Right forelimb (tissue), 1 donor: ENCODE results near the gene GLO1.
A peak's percentile ranks its signal among the peaks of the same experiment; 100 is the strongest.

ENCODE experiments used
- DNase-seq: peaks from one replicate; pipeline ENCODE4 v3.0.0-alpha.2; 2018

The GLO1 gene

DNA sequence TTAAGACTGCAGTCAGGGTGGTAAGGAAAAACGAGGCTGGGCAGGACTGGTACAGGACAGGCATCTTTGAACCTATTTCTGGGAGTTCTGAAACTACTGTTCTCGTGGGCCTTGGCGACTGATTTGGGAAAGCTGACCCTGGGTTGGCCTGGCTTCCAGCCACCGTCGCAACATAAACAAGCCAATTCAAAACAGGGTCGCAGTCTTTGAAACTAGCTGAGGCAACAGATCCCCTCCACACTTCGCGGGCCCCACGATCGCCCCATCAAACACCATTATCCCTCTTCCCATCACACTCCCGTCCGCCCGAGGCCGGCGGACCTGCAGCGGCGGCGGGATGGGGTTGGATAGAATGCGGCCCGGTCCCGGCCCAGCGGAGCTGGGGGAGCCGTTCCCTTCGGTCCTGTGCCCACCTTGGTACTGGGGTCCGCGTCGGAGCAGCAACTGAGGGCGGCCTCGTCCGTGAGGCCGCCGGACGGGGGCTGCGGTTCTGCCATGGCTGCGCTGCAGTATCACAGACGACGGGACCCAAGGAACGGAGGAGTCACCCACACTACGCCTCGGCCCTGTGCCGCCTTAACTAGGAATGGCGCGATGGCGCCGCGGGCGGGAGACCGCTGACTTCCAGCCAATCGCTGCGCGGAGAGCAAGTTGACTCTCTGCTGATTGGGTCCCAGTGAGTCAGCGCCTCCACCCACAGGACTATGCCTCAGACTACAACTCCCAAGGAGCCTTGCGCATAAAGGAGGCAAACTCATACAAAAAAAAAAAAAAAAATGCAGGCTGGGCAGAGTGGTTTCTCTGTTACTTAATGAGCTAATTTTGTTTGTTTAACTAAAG, at the start of gene GLO1:
TSS of gene GLO1 (minus strand) at position 588 of the 840 bp plus-strand sequence. CDS start at position 497, 91 bp downstream.
- peak; percentile 98 for DNase-seq

DNA sequence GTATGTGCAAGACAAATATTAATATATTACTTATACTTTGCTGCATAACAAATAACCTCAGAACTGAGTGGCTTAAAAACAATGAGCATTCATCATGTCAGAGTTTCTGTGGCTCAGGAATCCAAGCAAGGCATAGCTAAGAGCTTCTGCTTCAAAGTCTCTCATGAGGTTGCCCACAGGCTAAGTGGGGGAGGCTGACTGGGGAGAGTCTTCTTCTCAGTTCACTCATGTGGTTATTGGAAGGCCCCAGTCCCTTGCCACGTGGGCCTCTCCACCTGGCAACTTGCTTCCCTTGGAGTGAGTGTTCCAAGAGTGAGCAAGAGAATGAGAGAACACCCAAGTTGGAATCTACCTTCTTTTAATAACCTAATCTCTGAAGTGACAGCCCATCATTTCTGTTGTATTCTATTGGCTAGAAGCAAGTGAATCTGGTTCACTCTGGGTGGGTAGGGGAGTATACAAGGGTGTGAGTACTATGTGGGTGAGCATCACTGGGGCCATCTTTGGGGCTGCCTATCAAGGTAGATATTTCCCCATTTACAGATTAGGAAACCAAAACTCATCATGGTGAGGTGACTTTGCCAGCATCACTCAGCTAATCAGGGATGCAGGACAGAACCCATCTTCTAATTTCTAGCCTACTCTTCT, 48.1 kb upstream of the GLO1 start:
- no peak for DNase-seq

DNA sequence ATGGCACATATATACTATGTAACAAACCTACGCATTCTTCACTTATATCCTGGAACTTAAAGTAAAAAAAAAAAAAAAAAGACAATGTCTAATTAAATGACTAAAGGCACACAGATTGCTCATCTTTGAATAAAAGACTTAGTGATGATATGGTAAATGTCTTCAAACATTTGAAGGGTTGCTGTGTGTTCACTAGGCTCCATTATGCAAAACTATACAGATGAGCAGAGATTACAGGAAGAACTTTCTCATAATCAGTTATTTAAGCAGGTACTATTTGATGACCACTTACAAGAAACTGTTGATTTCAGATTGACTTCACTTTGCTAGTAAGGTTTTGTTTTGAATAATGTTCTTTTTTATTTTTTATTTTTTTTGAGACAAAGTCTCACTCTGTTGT, 46.5 kb upstream of the GLO1 start:
- no peak for DNase-seq

DNA sequence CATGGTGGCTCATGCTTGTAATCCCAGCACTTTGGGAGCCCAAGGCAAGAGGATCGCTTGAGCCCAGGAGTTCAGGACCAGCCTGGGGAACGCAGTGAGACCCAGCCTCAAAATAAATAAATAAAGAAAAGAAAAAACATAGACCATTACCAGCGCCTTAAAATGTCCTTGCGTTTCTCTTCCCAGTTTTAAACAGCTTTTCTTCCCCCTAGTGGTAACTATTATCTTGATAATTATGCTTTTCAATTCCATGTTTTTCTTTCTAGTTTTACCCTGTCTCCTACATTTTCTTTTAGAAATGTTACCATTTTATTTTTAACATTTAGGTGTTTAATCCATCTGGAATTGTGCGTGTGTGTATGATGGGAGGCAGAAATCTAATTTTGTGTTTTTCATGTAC, 36.6 kb upstream of the GLO1 start:
- no peak for DNase-seq

DNA sequence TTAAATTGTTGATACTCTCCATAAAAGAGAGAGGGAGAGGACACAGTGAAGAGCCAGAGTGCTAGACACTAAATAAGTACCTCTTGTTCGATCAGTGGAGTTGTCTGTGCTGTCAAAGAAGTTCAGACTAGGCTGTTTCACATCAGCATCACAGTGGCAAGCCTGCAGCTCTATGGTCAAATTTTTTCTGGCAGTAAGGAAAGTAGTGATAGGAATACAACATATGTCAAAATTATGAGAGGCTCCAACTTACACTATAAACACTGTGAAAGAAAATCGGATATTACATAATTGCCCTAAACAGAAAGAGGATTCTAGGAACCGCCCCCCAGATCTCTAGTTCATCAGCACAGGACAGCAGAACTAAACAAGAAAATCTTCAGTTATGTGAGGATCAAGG, 35.3 kb upstream of the GLO1 start:
- no peak for DNase-seq

DNA sequence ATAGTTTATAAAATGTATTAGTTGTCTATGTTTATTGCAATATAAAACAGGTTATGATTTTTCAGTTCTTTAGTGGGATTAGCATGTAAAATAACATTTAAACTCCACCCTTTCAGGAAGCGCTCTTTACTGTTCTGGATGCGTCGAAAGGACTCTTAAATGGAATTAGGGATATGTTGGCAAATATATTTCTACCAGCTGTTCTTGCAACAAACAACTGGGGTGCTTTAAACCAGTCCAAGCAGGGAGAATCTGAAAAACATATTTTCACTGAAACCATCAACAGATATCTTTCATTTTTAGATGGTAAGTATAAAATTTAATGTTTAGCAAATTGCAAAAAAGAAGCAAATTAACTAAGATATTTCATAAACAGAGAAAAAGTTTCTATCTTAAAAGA, 34.0 kb upstream of the GLO1 start:
- DNase-seq, result no peak

DNA sequence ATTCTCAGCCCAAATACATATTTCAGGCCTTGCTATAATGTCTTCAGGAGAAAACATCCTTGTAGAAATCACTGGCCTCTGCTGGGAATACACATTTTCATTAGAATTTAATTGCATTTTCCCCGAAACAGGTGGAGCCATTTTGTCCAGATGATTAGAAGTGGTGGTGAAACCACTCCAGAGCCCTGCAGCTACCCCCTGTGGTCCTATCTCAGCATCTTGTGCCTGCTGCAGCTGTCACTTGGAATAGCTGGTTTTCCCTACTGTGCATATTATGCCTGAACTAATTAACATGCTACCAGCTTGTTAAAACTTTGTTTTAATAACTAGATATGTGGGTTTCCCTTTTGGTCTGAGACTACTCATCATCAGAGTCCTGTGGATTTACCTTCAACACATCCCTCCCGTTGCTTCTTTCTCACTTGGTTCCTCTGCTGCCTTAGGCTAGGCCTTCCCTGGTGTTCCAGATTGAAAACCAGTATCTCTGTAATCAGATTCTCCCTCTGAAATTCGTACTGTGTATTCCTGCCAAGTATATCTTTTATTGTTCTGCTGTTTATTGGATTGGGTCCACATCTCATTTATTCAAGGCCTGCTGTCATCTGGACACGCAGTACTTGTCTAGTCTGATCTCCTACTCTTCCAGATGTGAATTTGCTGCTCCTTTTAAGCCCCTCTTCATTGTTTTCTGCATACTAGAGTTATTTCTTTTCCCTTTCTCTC, 27.4 kb upstream of the GLO1 start:
- DNase-seq, result no peak

DNA sequence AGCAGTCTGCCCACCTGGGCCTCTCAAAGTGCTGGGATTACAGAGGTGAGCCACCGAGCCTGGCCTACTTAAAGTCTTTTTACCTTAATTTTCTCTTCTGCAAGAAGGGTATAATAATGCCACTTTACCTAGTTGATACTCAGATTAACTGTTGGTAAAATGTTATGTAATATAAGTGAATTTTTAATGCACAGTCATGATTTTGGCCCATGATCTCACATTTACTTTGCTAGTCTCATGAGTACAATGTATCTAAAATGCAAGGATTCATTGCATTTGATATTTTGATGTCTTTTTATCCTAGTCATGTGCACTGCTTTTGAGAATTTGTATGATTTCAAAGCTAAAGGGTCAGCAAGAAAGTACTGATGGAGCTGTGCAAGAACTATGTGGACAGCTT, 25.3 kb upstream of the GLO1 start:
- no peak for DNase-seq

DNA sequence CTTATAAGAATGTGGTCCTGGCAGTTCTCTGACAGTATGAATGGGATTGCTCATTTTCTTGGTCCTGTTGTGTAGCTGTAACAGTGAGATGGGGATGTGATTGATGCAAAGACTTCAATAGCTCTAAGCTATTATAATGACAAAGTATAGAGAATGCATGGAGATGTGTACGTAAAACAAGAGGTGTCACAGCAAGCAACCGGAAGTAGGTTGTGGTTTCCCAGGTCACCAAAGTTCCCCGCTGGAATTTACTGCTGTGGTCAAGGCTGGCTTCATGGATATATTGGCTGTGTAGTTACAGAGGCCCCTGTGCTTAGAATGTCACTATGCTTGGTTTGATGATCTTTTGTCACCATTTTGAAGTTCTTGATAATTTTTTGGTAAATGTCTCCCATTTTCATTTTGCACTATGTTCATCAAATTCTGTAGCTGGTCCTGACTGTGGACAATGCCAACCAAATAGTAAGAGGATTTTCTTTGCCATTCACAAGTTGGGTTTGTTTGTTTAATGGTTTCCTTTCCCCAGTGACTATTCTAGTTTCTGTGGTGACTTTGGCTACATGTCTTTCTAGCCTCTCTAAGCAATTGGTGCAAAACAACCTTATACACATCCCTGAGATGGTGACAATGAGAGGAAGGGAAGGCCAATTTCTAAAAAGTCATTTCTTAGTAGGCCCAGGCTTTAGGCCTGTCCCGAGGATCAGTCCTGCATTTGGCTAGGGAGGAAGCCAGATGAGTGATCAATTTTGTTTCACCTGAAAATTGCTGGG, 22.7 kb upstream of the GLO1 start:
- DNase-seq, result no peak

DNA sequence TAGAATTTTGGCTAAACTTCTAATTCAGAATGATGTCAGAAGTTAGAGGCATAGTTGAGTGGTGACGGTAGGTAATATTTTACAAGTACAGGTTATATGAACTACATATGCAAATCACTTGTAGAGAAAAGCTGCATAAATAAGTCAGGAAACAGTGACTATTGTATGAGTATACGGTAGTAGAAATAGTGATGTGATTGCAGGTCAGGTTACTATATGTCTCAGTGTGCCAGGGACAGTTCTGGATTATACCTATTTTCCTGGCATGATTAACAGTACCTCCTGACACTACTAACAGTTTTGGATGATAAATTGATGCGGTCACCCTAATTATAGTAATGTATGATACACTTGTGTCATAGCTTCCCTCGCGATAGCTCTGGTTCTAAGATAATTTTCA, 21.4 kb upstream of the GLO1 start:
- DNase-seq, result no peak

DNA sequence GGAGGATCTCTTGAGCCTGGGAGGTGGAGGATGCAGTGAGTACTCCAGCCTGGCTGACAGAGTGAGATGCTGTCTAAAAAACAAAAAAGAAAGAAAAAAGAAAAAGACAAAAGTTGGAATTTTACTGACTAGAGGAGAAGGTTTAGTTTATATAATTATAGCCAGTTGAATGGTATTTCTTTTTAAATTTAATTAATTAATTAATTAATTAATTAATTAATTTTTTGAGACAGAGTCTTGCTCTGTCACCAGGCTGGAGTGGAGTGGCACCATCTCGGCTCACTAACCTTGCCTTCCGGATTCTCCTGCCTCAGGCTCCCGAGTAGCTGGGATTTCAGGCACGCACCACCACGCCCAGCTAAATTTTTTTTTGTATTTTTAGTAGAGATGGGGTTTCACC, 20.8 kb upstream of the GLO1 start:
- no peak for DNase-seq

DNA sequence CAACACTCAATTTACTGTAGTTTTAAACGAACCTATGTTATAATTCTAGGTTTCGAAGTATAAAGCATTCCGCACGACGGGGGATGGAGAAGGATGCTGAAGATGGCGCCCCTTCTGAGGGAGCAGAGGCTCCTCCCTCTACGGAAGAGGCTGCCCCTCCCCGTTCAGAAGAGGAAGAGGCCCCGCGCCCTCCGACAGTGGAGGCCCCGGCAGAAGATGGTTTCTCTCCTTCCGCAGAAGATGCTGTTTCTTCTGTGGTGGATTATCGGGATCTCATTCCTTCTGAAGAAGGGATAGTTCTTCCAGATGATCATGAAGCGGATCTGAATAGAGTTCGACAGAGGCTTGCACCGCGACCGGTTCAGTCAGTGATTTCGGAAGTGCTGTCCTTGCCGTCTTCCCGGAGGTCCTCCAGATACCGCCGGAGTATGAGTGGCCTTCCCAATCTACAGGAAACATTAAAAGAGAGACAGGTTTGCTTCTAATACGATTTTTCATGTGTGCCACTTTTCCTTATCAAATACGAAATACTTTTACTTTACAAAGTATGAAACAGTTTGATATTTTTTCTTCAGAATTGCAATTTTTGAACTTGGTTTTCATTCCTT, 19.9 kb upstream of the GLO1 start:
- DNase-seq, result no peak

DNA sequence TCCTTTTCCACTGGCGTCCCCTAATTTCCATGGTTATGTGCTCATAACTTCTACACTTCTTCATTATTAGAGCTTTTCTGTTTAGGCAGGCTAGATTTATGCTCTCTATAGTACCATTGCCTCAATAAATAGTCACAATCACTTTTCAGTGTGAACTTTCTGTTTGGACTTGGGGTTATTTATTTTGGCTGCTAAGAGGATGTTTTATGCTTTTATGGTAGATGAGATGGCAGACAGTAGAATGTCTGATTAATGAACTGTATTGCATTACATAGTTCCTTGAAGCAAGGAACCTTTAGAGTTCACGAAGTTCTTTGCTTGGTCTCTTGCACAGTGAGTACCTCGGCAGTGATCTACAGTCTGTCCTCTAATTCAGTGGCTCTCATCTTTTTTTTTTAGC, 19.1 kb upstream of the GLO1 start:
- no peak for DNase-seq

DNA sequence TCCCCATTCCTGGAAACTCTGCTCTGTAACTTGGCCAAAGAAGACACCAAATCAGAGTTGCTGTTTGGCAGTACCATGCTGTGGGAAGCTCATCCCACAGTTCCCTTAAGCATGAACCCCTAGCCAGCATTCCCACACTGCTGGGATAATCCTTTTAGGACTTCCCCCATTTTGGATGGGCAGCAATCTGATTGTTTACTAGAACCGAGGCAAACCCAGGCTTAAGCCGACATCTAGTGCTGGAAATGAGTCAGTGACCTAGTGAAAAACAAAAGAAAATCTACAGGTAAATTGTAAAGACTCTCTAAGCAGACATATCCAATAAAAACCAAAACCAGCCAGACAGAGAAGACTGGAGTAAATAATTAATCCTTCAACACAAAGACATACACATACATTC, 17.4 kb upstream of the GLO1 start:
- no peak for DNase-seq

DNA sequence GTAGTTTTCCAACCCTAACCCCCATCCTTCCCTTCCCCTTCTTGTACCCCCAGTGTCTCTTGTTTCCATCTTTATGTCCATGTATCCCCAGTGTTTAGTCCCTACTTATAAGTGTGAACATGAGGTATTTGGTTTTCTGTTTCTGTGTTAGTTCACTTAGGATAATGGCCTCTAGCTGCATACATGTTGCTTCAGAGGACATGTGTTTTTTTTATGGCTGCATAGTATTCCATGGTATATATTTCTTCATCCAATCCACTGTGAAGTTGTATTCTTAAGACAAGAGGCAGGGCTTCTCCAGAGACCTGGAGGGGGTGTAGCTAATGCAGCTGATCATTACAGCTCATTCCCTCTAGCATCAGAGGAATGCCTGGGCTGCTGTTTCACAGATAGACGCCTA, 16.4 kb upstream of the GLO1 start:
- no peak for DNase-seq

DNA sequence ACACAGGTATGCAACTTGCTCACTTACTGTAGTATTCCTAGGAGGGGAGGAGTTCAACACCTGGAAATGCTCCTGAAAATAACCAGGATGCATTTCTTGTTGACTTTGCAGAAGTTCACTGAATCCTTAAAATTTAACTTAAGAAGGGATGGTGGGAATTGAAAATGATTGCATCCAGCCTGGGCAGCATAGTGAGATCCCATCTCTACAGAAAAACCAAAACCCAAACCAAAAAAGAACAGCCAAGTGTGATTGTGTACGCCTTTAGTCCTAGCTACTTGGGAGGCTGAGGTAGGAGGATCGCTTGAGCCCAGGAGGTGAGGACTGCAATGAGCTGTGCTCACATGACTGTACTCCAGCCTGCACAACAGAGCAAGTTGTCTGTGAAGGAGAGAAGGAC, 13.9 kb upstream of the GLO1 start:
- no peak for DNase-seq

DNA sequence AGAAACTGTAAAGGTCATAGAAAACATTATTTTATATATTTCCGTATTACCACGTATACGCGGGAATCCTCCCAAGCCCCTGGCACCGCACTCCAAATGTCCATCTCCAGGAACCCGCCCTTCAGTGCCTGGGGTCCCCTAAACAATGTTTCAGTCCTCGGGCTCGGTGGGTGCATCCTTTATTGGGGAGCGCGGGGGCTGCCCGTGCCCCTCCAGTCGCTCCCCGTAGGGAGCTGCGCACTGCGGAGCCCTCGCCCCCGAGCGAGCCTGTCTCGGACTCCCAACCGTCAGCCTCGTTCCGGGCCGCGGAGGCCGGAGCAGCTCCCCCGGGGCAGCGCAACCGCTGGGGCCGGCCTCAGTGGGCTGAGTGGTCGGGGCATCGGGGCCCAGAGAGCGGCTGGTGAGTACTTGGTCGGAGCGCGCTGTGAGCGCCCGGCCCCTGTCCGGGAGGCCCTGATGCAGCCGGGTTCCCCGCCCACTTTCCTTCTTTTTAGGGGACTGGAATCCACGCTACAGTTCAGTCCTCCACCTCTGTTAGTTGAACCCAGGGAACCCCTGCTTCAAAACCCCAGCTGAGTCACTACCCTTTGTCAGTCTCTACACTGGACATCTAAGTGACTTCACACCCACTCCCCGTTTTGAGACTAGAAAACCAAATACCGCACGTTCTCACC, 12.2 kb upstream of the GLO1 start, which contains the start of gene DNAH8:
TSS of gene DNAH8 (plus strand) at position 296 of the 674 bp plus-strand sequence. CDS start 7,499 bp downstream, outside the sequence.
- DNase-seq, result no peak

DNA sequence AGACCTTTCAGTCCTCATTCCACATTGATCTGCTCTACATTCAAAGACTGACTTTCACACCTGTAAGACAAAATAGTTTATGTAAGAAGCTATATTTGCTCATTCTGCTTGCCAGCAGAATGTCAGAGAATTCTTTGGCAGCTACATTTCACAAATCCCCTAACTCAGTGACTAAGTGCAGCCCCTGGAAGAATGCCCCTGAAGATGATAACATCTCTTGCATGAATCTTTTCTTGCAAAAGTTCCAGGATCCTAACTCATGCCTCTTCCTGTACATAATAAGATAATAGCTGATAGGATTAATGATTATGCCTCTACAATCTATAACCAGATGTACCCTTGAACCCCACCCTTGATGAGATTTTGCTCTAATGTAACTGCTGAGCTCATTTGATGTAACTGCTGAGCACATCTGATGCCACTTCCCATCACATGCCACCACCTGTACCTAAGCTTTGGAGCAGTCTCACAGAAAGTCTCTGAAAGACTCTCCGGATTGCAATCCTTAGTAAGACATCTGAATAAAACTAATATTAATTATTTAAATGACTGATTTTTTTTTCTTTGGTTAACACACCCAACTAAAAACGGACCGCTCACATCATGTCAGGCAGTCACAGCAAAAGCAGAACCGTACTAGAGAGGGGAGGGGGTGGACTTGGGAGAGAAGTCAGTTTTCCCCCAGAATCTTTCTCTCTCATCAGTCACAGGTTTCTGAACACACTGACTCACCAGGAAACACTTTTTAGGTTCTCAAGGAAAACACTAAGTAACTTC, 11.5 kb upstream of the GLO1 start:
- DNase-seq, result no peak

DNA sequence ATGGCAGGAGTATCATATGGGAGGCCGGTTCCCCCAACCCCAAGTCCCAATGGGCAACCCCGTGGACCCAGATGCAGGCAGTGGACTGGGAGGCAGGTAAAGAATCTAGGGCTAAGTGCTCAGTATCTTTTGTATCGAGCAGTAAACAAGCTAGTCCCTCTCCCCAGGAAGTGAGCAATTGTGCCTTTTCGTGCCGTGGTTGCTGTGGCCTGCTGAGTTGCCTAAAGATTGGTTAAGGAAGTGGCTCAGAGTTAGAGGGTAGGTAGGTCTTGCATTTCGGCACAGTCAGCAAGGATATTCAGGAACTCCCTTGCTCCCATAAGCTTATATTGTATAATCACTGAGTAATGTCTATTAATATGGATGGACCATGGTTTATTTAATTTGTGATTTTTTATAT, 10.9 kb upstream of the GLO1 start:
- no peak for DNase-seq

DNA sequence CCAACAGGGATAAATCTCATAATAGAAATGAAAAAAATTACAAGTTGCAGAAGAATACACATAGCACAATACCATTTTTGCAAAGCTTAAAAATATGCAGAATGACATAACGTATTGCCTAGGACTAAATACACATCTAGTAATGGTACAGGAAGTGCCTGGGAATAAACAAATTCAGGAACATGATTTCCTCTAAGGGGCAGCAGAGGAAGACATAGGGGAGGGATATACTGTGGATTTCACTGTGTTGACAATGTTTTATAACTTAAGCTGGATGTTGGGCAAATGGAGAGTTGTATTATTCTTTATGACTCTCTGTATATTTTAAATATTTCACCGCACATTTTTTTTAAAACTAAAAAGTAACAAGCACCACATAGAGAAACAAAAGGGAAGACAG, 5.6 kb upstream of the GLO1 start:
- DNase-seq, result no peak

DNA sequence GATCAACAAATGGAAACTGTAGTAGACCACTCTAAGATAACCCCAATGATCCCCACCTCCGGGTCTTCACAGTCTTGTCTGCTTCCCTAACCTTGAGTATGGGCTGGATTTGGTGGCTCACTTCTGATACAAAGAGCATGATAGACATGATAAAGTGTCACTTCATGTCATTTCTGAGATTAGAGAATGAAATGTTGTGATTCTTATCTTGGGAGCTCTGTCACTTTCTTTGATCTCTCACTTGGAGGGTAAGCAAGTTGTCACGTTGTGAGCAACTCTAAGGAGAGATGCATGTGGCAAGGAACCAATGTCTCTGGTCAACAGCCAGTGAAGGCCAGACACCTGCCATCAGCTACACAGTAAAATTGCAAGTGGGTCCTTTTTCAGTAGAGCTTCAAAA, 3.0 kb upstream of the GLO1 start:
- no peak for DNase-seq
